Neural progenitor cell (in vitro differentiated cells): ENCODE measurements around the gene KCNQ1.

Source experiments
- EZH2 ChIP-seq: fragments of 200-600 bp; sonication (generic); IDR thresholded peaks from 2 replicates; pipeline ENCODE4 v1.6.1; 2017; ENCODE audit warnings: antibody characterized with exemption, mild to moderate bottlenecking, moderate library complexity
- TF ChIP-seq, protein P1 (sequence below): fragments of 200-600 bp; sonication (generic); IDR thresholded peaks from 2 replicates; pipeline ENCODE4 v1.5.1; 2017; ENCODE audit warnings: antibody characterized with exemption, mild to moderate bottlenecking

GRCh38 chr11:2426826-2427521, 17.8 kb upstream of the KCNQ1 start:
- TF ChIP-seq, protein P1, sequence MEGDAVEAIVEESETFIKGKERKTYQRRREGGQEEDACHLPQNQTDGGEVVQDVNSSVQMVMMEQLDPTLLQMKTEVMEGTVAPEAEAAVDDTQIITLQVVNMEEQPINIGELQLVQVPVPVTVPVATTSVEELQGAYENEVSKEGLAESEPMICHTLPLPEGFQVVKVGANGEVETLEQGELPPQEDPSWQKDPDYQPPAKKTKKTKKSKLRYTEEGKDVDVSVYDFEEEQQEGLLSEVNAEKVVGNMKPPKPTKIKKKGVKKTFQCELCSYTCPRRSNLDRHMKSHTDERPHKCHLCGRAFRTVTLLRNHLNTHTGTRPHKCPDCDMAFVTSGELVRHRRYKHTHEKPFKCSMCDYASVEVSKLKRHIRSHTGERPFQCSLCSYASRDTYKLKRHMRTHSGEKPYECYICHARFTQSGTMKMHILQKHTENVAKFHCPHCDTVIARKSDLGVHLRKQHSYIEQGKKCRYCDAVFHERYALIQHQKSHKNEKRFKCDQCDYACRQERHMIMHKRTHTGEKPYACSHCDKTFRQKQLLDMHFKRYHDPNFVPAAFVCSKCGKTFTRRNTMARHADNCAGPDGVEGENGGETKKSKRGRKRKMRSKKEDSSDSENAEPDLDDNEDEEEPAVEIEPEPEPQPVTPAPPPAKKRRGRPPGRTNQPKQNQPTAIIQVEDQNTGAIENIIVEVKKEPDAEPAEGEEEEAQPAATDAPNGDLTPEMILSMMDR = no peak
- no peak for TF ChIP-seq EZH2
